ENCODE results near the gene SCGB3A1. TPM values are rescaled to one million over a fixed set of nuclear protein-coding genes. Genes with fewer than 3 reads are reported as not detected.

Gene SCGB3A1
- polyA plus RNA-seq, 1 donor (not counting 4 experiments of a cell fraction or from before 2014, with no cell fraction given): not detected

GRCh38 chr5:180601591-180602480 is 10.5 kb upstream of the SCGB3A1 start:
- FAIRE-seq (no peak), DNase-seq (ENCODE audit: low read depth, low spot score) (no peak)
- no peaks in the 10 kb centered on the region for H3K27me3 ChIP-seq (ENCODE audit: control insufficient read depth, extremely low read depth, insufficient read depth, low read length)
- H3K27ac ChIP-seq (ENCODE audit: control insufficient read depth, insufficient read depth, low read length): no peak overlapping the region
- H3K4me3 ChIP-seq (ENCODE audit: control insufficient read depth in 2 of 3, extremely low read depth in 1 of 3, insufficient read depth in 2 of 3, low read depth in 1 of 3, low read length in 3 of 3): no peak overlapping the region
- H3K36me3 ChIP-seq (ENCODE audit: control insufficient read depth in 2 of 2, extremely low read depth in 1 of 2, insufficient read depth in 2 of 2, low read length in 2 of 2): no peaks in the 10 kb centered on the region
- no peak overlapping the region for H3K9ac ChIP-seq (ENCODE audit: control insufficient read depth, extremely low read depth, insufficient read depth, low read length)
- dilution Hi-C loops (cut with MboI; ENCODE audit: extremely low pct_ligation_motif_present, low sequenced_read_pairs): no loop called here
- H3K9me3 ChIP-seq (ENCODE audit: control insufficient read depth, low read depth, low read length): no peaks in the 10 kb centered on the region
- H3K79me2 ChIP-seq (ENCODE audit: control insufficient read depth, insufficient read depth, low read length): no peaks in the 10 kb centered on the region
- H3K4me1 ChIP-seq (ENCODE audit: control insufficient read depth, extremely low read depth, insufficient read depth, low read length): no peaks in the 10 kb centered on the region
- H4K20me1 ChIP-seq (ENCODE audit: control insufficient read depth, extremely low read depth, insufficient read depth, low read length): no peaks in the 10 kb centered on the region
- H3K4me2 ChIP-seq (ENCODE audit: control insufficient read depth, extremely low read depth, insufficient read depth, low read depth, low read length): no peak overlapping the region
- H3K9me1 ChIP-seq (ENCODE audit: control insufficient read depth, extremely low read depth, insufficient read depth, low read length): no peaks in the 10 kb centered on the region
- no peak for TF ChIP-seq CTCF (optimal IDR thresholded peaks at IDR 0.05 in 1 of 3, IDR thresholded peaks at IDR 0.05 in 1 of 3, conservative IDR thresholded peaks at IDR 0.05 in 1 of 3; ENCODE audit: extremely low read depth in 1 of 3, insufficient read depth in 2 of 3, low read length in 3 of 3)
- no peak for TF ChIP-seq EZH2 (IDR thresholded peaks at IDR 0.05; ENCODE audit: low read length)
- H2AFZ ChIP-seq (ENCODE audit: control insufficient read depth, low read length): no peak overlapping the region

- FAIRE-seq (no peak), DNase-seq (ENCODE audit: low read depth, low spot score) (no peak)
- H3K9me3 ChIP-seq (ENCODE audit: control insufficient read depth, low read depth, low read length): no peaks in the 10 kb centered on the region
- H2AFZ ChIP-seq (ENCODE audit: control insufficient read depth, low read length): no peak overlapping the region
- H3K27me3 ChIP-seq (ENCODE audit: control insufficient read depth, extremely low read depth, insufficient read depth, low read length): no peaks in the 10 kb centered on the region
- H3K4me1 ChIP-seq (ENCODE audit: control insufficient read depth, extremely low read depth, insufficient read depth, low read length): no peaks in the 10 kb centered on the region
- TF ChIP-seq CTCF (optimal IDR thresholded peaks at IDR 0.05 in 1 of 3, IDR thresholded peaks at IDR 0.05 in 1 of 3, conservative IDR thresholded peaks at IDR 0.05 in 1 of 3; ENCODE audit: extremely low read depth in 1 of 3, insufficient read depth in 2 of 3, low read length in 3 of 3) (no peak), EZH2 (IDR thresholded peaks at IDR 0.05; ENCODE audit: low read length) (no peak)
- H4K20me1 ChIP-seq (ENCODE audit: control insufficient read depth, extremely low read depth, insufficient read depth, low read length): no peaks in the 10 kb centered on the region
- no peaks in the 10 kb centered on the region for H3K9me1 ChIP-seq (ENCODE audit: control insufficient read depth, extremely low read depth, insufficient read depth, low read length)
- no peaks in the 10 kb centered on the region for H3K36me3 ChIP-seq (ENCODE audit: control insufficient read depth in 2 of 2, extremely low read depth in 1 of 2, insufficient read depth in 2 of 2, low read length in 2 of 2)
- no peak overlapping the region for H3K9ac ChIP-seq (ENCODE audit: control insufficient read depth, extremely low read depth, insufficient read depth, low read length)
- no peak overlapping the region for H3K27ac ChIP-seq (ENCODE audit: control insufficient read depth, insufficient read depth, low read length)
- no peak overlapping the region for H3K4me3 ChIP-seq (ENCODE audit: control insufficient read depth in 2 of 3, extremely low read depth in 1 of 3, insufficient read depth in 2 of 3, low read depth in 1 of 3, low read length in 3 of 3)
- no peaks in the 10 kb centered on the region for H3K79me2 ChIP-seq (ENCODE audit: control insufficient read depth, insufficient read depth, low read length)
- dilution Hi-C loops (cut with MboI; ENCODE audit: extremely low pct_ligation_motif_present, low sequenced_read_pairs): no loop called here
- no peak overlapping the region for H3K4me2 ChIP-seq (ENCODE audit: control insufficient read depth, extremely low read depth, insufficient read depth, low read depth, low read length)
Measured at GRCh38 chr5:180600554-180601041, 9.3 kb upstream of the SCGB3A1 start.
